Colonic mucosa (tissue), 4 donors: ENCODE results near the gene ZNF814. TPM values are rescaled to one million over a fixed set of nuclear protein-coding genes. Genes with fewer than 3 reads are reported as not detected.
"Not testable (repeated sequence)": the region's sequence is repeated elsewhere in the genome, so short reads cannot be mapped to it uniquely, and the experiment has no call there.

Source experiments
- DNase-seq: peaks from one replicate; pipeline ENCODE4 v3.0.0-alpha.2; 2020
- H3K27ac ChIP-seq: fragments of 200-600 bp; one replicate; pipeline ENCODE4 v1.8.0; 2021
- H3K27me3 ChIP-seq: fragments of 200-600 bp; one replicate; pipeline ENCODE4 v1.8.0; 2021
- H3K36me3 ChIP-seq: fragments of 200-600 bp; one replicate; pipeline ENCODE4 v1.8.0; 2021
- H3K4me1 ChIP-seq: fragments of 200-600 bp; one replicate; pipeline ENCODE4 v1.8.0; 2021; ENCODE audit warnings: mild to moderate bottlenecking
- H3K4me3 ChIP-seq: fragments of 200-600 bp; one replicate; pipeline ENCODE4 v1.8.0; 2021
- H3K9ac ChIP-seq, 2 donors: one replicate each; pipeline ENCODE4 v1.7.0; 2013; ENCODE audit warnings: control low read depth in 2 of 2, low read depth in 2 of 2, low read length in 2 of 2
- H3K9me3 ChIP-seq: fragments of 200-600 bp; one replicate; pipeline ENCODE4 v1.8.0; 2021
- intact Hi-C: fragments of 100-400 bp; cut with DNase I; formaldehyde crosslinking; loops from one replicate; pipeline ENCODE4 v1.14.1; 2022
- total RNA-seq, 2 donors: library from RNA; stranded (reverse); fragmentation: NEBNext Ultra II Directional in 1 of 2; extraction: Animal tissue kit (Norgen Biotek cat#: 25700) in 1 of 2; gene quantifications; one replicate each; pipeline ENCODE4 v1.2.1, GENCODE V29; 2021
- TF ChIP-seq, protein P1 (sequence below): fragments of 200-600 bp; IDR thresholded peaks from one replicate; pipeline ENCODE4 v1.8.0; 2022; ENCODE audit warnings: antibody characterized with exemption, mild to moderate bottlenecking
- donor health status: healthy.
- donor health status: DM: no; HTN: no; CAD: no.
- donor health status: DM: no; HTN: no; CAD: no.

The ZNF814 gene
- total RNA-seq, 2 donors from 2014 or later = 7.1 to 25.5 TPM

- Histone ChIP-seq H3K4me3 (peak overlapping the region; percentile 75), H3K9ac (peak overlapping the region in 1 of 2 donors; percentile 99), H3K4me1 (peaks cover 10% of the 10 kb centered on the region)
- DNase-seq, H3K27ac ChIP-seq, intact Hi-C loops, H3K27me3 ChIP-seq, H3K9me3 ChIP-seq, H3K36me3 ChIP-seq: not testable (repeated sequence)
These were observed 67.7 kb downstream of the ZNF814 start for GRCh38 chr19:57821095-57821494.

DNA sequence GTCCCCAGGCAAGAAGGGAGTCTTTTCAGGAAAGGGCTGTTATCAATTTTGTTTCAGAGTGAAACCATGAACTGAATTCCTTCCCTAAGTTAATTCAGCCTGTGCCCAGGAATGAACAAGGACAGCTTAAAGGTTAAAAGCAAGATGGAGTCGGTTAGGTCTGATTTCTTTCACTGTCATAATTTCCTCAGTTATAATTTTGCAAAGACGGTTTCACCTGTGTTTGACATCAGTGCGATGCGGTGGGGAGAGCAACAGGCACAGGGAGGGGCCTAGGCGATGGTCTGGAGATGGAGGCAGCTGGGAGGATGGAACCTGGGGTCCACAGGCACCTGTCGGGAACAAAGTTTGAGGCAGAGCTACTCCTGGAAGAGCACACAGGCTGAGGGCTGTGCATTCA is 68.2 kb downstream of the ZNF814 start:
- Histone ChIP-seq H3K36me3 (no peaks in the 10 kb centered on the region), H3K4me1 (peaks cover 10% of the 10 kb centered on the region), H3K27me3 (no peaks in the 10 kb centered on the region), H3K9ac (peak overlapping the region; percentile 95 to 99), H3K27ac (peak overlapping the region; percentile 73), H3K4me3 (peak overlapping the region; percentile 75), H3K9me3 (no peaks in the 10 kb centered on the region)
- DNase-seq = no peak
- intact Hi-C loops = no loop called here
- TF ChIP-seq, protein P1, sequence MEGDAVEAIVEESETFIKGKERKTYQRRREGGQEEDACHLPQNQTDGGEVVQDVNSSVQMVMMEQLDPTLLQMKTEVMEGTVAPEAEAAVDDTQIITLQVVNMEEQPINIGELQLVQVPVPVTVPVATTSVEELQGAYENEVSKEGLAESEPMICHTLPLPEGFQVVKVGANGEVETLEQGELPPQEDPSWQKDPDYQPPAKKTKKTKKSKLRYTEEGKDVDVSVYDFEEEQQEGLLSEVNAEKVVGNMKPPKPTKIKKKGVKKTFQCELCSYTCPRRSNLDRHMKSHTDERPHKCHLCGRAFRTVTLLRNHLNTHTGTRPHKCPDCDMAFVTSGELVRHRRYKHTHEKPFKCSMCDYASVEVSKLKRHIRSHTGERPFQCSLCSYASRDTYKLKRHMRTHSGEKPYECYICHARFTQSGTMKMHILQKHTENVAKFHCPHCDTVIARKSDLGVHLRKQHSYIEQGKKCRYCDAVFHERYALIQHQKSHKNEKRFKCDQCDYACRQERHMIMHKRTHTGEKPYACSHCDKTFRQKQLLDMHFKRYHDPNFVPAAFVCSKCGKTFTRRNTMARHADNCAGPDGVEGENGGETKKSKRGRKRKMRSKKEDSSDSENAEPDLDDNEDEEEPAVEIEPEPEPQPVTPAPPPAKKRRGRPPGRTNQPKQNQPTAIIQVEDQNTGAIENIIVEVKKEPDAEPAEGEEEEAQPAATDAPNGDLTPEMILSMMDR = no peak

- Histone ChIP-seq H3K9ac (peak overlapping the region; percentile 95 to 99), H3K4me3 (peak overlapping the region; percentile 75), H3K9me3 (no peaks in the 10 kb centered on the region), H3K36me3 (no peaks in the 10 kb centered on the region), H3K27me3 (no peaks in the 10 kb centered on the region), H3K27ac (peak overlapping the region; percentile 73), H3K4me1 (peaks cover 10% of the 10 kb centered on the region)
- TF ChIP-seq, protein P1 = no peak
- peak; percentile 95 for DNase-seq
- intact Hi-C loops = no loop called here
These were observed 69.2 kb downstream of the ZNF814 start for GRCh38 chr19:57819475-57820148.

DNA sequence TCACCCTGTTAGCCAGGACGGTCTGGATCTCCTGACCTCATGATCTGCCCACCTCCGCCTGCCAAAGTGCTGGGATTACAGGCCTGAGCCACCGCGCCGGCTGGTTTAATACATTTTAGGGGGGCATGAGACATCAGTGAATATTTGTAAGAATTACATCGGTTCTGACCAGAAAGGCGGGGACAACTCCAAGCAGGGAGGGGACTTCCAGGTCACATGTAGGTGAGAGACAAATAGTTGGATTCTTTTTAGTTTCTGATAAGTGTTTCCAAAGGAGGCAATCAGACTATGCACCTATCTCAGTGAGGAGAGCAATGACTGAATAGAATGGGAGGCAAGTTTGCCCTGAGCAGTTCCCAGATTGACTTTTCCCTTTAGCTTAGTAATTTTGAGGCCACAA is 70.5 kb downstream of the ZNF814 start:
- no peak overlapping the region for H3K9ac ChIP-seq

DNA sequence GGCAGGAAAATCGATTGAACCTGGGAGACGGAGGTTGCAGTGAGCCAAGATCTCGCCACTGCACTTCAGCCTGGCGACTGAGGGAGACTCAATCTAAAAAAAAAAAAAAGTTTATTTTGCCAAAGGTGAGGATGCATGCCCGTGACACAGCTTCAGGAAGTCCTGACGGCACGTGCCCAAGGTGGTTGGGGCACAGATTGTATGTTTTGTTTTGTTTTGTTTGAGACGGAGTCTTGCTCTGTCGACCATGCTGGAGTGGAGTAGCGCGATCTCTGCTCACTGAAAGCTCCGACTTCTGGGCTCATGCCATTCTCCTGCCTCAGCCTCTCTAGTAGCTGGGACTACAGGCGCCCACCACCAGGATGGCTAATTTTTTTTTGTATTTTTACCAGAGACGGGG is 70.9 kb downstream of the ZNF814 start:
- DNase-seq = no peak
- H3K9me3 ChIP-seq = no peaks in the 10 kb centered on the region
- H3K27ac ChIP-seq = no peak overlapping the region
- no peaks in the 10 kb centered on the region for H3K27me3 ChIP-seq
- H3K36me3 ChIP-seq = no peaks in the 10 kb centered on the region
- TF ChIP-seq, protein P1 = no peak
- no peak overlapping the region for H3K4me3 ChIP-seq
- peaks cover 11% of the 10 kb centered on the region for H3K4me1 ChIP-seq
- intact Hi-C loops = no loop called here
- H3K9ac ChIP-seq = no peak overlapping the region

More for the DNA sequence above, 70.5 kb downstream of the ZNF814 start:
- Histone ChIP-seq H3K27ac (no peak overlapping the region), H3K27me3 (no peaks in the 10 kb centered on the region), H3K4me3 (no peak overlapping the region), H3K4me1 (peaks cover 10% of the 10 kb centered on the region), H3K9me3 (no peaks in the 10 kb centered on the region), H3K36me3 (no peaks in the 10 kb centered on the region)
- DNase-seq = no peak
- TF ChIP-seq, protein P1 = no peak
- intact Hi-C loops = no loop called here

DNA sequence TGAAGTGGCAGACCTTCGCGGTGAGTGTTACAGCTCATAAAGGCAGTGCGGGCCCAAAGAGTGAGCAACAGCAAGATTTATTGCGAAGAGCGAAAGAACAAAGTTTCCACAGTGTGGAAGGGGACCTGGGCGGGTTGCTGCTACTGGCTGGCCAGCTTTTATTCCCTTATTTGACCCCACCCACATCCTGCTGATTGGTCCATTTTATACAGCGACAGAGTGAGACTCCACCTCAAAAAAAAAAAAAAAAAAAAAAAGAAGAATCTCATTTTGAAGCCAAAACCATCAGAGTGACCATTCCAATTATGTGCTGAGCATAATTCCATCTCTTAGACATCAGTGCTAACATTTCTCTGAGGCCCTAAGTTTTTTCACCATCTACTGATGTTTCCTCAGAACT is 72.2 kb downstream of the ZNF814 start:
- H3K9me3 ChIP-seq = no peaks in the 10 kb centered on the region
- no peaks in the 10 kb centered on the region for H3K36me3 ChIP-seq
- no peak overlapping the region for H3K9ac ChIP-seq
- DNase-seq = no peak
- no peak overlapping the region for H3K27ac ChIP-seq
- no peak overlapping the region for H3K4me3 ChIP-seq
- TF ChIP-seq, protein P1 = no peak
- H3K4me1 ChIP-seq = peaks cover 15% of the 10 kb centered on the region
- intact Hi-C loops = no loop called here
- H3K27me3 ChIP-seq = no peaks in the 10 kb centered on the region
